NCI-H2107 (cell line): Measurements from ENCODE around the gene RUFY1.
"Not testable (repeated sequence)": the region's sequence is repeated elsewhere in the genome, so short reads cannot be mapped to it uniquely, and the experiment has no call there.

ENCODE experiments used
- DNase-seq: peaks from one replicate; lab custom pipeline; 2025; lab: John Stamatoyannopoulos, UW

Gene RUFY1

DNA sequence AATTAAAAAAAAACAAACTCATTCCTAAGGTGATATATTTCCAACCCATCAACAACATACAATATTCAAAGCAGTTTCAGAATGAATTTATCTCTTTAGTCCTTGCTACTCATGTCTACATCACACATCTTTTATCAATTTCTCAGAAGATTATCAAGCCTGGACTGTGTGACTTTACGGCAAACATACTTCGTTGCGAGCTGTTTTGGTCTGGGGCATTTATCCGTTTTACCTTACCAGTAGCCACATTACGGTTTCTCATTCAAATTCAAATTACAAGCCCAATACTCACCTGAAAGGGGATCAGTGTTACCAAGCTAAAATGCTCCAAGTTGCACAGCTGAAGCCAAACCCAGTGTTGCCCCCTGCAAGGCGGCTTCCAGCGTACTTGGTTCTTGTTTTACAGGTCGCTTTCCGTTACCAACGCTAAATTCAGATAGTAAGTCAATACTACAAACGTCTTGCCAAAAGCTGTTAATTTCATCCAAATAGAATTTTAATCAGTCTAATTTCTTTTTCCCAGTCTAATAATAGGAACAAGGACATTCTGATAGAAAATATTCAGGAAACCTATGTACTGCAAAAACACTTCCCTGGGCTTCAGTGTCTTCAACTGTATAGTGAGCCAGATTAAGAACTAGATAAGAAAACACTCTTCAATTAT is 71.3 kb downstream of the RUFY1 start:
- DNase-seq, result no peak

DNA sequence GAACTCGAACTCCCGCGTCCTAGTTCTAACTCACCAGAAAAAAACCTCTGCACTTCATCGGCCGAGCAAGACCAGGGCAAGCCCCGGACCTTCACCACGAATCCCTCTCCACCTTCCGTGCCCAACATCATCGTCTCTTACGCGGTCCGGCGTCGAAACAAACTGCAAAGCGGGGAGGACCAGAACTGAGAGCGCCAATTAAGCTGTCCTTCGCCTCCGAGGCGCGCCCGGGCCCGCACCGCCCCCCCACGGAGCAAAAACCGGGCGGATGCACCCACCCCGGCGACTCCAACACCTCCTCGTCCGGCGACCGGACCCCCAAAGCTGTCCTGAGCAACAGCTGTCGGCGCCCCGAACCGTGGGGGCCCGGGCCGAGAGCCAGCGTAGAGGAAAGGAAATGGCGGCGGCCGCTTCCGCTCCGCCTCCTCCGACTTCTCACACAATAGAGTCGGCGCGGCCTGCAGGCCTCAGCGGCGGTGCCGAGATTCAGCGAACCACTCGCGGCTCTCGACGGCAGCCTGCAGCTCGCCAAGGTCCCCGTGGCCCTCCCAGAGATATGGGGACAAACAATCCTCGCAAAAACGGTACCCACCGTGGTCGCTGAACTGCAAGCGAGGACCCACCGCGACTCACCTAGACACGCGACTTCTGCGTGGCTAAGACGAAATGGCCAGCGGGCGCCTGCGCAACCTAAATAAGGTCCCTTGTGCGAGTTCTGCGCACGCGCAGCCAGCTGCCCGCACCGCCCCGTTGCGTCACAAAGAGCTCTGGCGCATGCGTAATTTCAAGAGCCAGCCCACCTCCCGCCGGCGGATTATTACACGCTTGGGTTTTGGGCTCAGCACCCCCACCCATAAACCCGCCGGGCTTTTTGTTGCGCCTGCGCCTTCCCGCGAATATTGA is 72.9 kb downstream of the RUFY1 start, which contains the start of gene HNRNPH1:
Gene HNRNPH1 (minus strand): TSS at position 669 of the 903 bp plus-strand sequence. CDS start 538 bp downstream, at position 131.
- peak; percentile 96 for DNase-seq

DNA sequence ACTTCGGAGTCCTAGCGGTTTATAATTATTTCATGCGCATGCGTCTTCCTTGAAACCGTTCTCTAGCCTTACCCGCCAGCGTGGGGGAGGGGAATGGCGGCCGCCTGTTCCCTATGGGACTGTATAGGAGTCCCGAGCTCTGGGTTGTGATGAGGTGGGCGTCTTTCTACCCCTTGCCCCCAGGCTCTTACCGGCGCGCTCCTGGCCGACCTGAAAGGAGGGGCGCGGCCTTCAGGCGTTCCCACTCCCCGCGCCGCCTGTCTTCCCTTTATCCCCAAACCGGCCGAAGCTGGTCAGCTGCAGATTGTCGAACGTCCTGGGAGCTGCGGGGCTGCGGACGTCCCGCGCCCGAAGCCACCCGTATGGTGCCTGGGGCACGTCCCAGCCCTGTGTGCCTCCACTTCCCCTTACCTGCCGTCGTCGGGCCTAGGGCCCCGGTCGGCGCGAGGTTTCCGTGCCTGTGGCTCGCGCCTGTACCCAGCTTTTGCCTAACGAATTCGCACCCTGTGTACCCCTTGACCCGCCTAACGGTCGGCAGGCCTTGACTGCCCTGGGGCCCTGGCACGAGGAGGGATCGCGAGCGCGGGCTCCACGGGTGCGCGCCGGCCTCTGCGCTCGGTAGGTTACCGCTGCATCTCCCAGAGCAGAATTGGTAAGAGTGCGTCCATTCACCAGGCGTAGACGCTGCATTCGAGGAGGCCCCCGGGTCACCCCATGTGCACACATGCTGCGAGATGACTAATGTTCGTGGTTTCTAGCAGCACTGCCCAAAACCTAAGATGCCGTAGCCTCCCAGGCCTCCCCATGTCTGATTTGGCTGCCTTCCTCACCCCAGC is 73.8 kb downstream of the RUFY1 start:
- no peak for DNase-seq

DNA sequence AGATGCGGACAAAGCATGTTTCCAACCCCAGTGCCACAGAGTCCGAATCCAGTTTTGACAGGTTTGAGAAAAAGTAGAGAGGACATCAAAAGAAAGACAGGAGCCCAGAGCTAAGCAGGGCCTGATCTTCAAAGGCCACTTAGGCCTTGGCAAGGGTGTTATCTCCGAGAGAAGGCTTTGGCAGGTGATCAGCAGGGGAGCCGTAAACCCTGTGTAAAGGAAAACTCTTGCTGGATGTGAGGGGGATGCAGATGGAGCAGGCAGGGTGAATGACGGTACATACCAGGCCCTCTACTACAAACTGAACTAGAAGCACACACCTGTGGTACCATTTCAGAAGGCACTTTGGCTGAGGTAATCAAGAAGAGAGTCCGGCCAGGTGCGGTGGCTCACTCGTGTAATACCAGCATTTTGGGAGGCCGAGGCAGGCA is 74.5 kb downstream of the RUFY1 start:
- DNase-seq, result no peak

DNA sequence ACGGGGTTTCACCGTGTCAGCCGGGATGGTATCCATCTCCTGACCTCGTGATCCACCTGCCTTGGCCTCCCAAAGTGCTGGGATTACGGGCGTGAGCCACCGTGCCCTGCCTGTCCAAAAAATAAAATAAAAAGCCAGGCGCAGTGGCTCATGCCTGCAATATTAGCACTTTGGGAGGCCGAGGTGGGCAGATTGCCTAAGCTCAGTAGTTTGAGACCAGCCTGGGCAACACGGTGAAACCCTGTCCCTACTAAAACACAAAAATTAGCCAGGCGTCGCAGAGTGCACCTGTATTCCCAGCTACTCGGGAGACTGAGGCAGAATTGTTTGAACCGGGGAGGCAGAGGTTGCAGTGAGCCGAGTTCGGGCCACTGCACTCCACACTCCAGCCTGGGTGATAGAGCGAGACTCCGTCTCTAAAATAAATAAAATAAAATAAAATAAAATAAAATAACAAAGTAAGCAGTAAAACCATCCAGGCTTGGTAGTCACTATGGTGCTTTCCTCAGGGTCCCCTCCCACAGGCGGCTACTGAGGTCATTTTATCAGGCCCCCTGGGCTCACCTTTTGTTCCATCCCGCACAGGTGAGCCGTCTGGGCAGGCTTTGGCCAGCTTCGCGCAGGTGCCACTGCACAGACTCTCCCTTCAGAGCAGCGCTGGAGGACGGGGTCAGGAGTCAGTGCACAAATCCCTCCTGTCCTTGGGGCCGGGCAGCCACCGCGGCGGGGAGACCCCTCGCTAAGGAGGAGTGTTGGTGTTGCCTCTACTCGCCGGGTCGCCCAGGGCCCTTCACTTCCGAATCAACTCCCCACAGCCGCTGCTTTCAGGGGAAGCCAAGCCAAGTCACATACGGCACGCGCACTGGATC is 83.4 kb downstream of the RUFY1 start:
- not testable (repeated sequence) for DNase-seq

DNA sequence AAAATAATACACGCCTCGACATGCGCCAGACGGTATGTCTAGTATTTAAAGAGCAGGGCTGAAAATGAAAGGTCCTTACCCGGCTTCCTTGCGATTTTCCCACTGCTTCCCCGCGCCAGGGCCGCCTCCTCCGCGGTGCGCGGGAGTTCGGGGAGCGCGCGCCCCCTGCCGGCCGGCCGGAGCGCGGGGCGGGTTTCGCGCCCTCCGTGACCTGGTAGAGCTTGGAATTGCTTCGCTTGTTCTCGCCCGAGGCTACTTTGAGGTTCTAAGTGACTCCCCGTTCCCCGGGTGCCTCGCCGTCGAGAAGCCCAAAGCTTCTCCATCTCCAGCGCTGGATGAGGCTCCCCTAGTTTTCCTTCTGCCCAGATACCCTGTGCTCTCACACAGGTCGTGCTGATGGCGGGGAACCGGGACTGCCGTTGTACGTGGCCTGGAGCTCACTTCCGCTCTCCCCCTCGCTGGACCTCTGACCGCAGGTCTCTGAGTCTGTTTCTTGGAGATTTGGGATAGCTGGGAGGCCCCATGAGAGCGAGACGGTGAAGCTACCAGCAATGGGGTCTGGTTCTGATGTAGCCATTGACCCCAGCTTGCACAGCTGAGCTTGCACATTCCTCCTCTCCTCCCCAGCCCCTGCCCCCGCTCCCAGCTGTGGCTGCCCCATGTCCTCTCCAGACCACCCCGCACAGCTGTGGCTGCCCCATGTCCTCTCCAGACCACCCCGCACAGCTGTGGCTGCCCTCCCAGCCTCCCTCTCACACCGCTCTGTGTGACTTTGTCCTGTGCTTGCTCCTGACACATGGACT is 84.2 kb downstream of the RUFY1 start:
- DNase-seq, result not testable (repeated sequence)

DNA sequence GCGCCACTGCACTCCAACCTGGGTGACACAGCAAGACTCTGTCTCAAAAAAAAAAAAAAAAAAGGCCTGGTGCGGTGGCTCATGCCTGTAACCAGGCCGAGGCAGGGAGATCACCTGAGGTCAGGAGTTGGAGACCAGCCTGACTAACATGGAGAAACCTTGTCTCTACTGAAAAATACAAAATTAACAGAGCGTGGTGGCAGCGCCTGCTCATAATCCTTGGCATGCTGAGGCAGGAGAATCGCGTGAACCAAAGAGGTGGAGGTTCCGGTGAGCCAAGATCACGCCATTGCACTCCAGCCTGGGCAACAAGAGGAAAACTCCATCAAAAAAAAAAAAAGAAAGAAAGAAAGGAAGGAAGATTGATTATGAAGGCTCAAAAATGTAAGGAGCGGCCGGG is 88.9 kb downstream of the RUFY1 start:
- DNase-seq, result not testable (repeated sequence)

DNA sequence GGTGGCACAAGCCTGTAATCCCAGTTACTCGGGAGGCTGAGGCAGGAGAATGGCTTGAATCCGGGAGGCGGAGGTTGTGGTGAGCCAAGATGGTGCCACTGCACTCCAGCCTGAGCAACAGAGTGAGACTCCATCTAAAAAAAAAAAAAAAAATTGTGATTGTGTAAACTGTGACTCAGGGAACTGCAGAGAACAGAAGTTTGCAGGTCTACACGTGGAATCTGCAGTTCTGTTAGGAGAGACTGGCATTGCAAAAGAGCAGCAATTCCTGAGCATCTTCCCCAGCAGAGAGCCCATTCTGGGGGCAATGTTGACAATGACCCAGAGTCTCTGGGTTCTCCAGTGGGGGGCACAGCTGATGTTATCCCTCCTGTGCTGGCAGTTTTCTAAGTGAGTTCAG is 91.4 kb downstream of the RUFY1 start:
- not testable (repeated sequence) for DNase-seq

DNA sequence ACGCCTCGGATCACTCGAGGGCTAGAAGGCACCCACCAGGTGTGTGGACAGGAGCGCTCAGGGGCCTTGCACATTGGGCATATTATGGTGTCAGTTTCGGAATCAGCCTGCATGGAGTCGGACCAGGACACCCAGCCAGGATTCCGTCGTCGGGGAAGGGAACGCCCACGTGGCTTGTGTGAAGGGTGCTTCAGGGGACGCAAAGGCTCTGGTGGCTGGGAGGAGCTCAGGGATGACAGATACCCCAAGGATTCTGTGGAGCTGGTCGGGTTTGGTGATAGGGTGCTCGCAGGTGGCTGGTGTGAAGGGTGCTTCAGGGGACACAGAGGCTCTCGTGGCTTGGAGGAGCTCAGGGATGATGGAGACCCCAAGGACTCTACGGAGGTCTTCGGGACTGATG is 92.3 kb downstream of the RUFY1 start:
- DNase-seq, result not testable (repeated sequence)

DNA sequence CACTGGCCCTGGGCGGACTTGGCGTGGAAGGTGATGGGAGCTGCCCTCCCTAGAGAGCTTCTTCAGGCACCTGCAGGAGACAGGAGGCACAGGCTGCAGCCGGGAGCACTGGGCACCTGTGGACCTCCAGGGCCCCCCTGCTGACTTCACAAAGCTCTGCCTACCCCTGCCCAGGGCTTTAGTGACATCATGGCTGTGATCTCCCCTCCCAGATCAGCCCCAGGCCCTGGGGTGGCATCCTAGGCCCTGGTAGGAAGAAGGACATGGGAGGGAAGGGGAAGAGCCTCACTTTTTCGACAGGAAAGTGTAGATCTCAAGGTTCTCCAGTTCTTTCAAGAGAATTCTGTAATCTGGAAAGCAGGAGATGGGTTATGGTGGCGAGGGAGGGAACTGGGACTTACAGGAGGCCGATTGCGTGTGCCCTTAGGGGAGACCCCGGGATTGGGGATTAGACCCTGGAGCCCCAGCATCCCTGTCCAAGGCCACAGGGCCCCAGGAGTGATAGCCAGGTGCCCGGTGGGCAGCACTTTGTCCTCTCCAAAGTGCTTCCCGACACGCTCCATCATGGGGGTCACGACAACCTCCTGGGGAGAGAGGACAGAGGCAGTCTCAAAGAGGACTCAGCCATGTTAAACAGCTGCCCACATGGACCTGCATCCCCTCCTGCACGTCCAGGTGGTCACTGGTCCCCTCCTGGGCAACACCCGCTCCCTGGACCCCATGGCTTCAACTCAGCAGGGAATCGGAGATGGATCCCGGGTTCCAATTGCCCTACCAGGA is 93.0 kb downstream of the RUFY1 start:
- DNase-seq, result not testable (repeated sequence)

DNA sequence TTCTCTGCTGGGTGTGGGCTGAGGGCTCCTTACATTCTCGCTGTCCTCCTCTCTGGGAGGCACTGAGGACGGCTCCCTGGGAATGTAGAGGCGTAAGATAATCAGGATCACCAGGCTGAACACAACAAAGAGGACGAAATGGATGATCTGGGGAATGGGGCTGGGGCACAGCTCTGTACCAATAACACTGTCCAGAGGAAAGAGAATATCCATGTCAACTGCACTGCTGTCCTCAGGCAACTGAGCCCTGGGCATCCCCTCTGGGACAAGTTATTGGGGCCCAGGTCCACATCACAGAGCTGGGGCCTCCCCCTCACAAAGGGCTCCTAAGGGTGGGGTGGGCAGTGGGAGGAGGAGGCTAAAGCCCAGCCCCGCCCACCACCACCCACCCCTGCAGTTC is 94.4 kb downstream of the RUFY1 start:
- DNase-seq, result not testable (repeated sequence)

DNA sequence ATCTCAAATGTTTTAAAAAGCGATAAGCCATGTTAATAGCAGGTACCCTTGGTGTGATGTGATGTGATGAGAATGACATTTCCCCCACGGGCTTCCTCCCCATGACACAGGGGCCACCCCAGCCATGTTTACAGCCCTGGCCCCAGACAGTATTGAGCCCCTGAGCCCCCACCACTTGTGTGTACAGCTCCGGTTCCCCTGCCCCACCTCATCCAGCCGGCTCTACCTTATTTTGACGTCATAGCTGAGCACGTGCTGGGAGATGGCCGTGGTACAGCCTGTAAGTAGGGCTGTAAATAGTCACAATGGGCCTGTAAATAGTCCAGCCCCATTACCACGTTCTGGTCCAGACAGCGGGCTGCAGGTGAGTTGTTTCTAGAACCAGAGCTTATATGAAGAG is 98.1 kb downstream of the RUFY1 start:
- no peak for DNase-seq

DNA sequence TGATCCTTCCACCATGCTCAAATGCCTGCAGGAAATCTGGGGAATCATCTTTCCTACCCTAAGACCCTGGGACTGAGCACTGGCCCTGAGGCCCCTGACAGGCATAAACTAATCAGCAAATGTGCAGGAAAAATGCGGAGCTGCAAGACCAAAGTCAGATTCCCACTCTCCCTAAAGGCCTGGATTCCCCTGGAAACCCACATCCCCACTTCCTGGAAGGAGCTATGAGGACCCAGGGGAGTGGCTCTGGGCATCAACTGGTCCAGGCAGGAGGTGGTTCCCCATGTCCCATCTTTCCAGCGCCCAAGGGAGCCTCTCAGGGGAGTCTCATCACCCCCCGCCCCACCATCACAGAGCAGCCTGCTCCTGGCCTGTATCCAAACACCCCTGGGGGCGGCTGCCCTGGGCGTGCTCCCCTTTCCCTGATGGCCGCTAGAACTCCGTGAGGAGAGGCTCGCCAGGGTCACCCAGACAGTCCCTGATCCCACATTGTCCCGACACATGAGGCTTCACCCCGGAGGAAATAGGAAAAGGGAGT is 98.9 kb downstream of the RUFY1 start:
- DNase-seq, result not testable (repeated sequence)

DNA sequence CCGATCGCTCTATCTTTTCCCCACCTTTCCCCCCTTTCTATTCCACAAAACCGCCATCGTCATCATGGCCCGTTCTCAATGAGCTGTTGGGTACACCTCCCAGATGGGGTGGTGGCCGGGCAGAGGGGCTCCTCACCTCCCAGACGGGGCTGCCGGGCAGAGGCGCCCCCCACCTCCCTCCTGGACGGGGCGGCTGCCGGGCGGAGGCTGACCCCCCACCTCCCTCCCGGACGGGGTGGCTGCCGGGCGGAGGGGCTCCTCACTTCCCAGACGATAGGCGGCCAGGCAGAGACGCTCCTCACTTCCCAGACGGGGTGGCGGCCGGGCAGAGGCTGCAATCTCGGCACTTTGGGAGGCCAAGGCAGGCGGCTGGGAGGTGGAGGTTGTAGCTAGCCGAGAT is 99.9 kb downstream of the RUFY1 start:
- not testable (repeated sequence) for DNase-seq

DNA sequence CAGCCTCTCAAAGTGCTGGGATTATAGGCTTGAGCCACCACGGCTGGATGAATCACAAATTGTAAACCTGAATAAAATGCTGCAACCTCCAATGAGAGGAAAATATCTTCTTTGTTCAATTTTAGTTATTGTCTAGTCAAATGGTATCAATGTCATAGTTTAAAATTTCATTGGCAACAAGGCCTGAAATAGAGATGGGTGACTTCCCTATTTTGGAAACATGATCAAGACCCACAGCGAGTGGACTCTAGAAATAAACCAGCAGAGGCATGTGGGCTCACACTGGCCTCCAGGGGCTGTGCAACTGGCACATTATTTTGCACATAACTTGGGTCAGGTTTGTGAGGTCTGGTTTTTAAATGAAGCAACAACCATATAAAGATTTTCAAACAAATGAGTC is 102.8 kb downstream of the RUFY1 start:
- not testable (repeated sequence) for DNase-seq

DNA sequence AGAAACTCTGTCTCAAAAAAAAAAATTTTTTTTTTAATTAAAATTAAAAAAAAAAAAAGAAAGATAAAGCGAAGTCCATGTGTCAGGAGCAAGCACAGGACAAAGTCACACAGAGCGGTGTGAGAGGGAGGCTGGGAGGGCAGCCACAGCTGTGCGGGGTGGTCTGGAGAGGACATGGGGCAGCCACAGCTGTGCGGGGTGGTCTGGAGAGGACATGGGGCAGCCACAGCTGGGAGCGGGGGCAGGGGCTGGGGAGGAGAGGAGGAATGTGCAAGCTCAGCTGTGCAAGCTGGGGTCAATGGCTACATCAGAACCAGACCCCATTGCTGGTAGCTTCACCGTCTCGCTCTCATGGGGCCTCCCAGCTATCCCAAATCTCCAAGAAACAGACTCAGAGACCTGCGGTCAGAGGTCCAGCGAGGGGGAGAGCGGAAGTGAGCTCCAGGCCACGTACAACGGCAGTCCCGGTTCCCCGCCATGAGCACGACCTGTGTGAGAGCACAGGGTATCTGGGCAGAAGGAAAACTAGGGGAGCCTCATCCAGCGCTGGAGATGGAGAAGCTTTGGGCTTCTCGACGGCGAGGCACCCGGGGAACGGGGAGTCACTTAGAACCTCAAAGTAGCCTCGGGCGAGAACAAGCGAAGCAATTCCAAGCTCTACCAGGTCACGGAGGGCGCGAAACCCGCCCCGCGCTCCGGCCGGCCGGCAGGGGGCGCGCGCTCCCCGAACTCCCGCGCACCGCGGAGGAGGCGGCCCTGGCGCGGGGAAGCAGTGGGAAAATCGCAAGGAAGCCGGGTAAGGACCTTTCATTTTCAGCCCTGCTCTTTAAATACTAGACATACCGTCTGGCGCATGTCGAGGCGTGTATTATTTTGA is 107.2 kb downstream of the RUFY1 start:
- not testable (repeated sequence) for DNase-seq

DNA sequence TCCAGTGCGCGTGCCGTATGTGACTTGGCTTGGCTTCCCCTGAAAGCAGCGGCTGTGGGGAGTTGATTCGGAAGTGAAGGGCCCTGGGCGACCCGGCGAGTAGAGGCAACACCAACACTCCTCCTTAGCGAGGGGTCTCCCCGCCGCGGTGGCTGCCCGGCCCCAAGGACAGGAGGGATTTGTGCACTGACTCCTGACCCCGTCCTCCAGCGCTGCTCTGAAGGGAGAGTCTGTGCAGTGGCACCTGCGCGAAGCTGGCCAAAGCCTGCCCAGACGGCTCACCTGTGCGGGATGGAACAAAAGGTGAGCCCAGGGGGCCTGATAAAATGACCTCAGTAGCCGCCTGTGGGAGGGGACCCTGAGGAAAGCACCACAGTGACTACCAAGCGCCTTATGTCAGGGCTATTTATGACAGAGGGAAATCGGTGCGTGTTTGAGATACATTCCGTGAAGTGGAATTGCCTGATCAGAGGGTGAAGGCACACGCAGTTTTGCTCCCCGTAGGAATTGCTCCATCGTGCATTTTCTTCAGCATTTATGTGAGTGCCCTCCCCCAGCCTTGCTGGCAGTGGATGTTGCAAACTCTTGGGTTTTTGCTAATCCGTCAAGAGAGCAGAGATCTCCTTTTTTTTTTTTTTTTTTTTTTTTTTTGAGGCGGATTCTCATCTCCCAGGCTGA is 108.0 kb downstream of the RUFY1 start:
- DNase-seq, result not testable (repeated sequence)
